ENCODE measurements around the gene MUSTN1. TPM values are rescaled to one million over a fixed set of nuclear protein-coding genes. Genes with fewer than 3 reads are reported as not detected.

Gene MUSTN1
- polyA plus RNA-seq, 2 of the 4 experiments (the other 2 are of a cell fraction): not detected

GRCh38 chr3:52813810-52814209 is 21.0 kb downstream of the MUSTN1 start:
- ATAC-seq (no peak), FAIRE-seq (no peak), DNase-seq (ENCODE audit: low read depth in 1 of 2, low spot score in 1 of 2) (no peak)
- H3K9me3 ChIP-seq: no peaks in the 10 kb centered on the region
- TF ChIP-seq, protein P1, sequence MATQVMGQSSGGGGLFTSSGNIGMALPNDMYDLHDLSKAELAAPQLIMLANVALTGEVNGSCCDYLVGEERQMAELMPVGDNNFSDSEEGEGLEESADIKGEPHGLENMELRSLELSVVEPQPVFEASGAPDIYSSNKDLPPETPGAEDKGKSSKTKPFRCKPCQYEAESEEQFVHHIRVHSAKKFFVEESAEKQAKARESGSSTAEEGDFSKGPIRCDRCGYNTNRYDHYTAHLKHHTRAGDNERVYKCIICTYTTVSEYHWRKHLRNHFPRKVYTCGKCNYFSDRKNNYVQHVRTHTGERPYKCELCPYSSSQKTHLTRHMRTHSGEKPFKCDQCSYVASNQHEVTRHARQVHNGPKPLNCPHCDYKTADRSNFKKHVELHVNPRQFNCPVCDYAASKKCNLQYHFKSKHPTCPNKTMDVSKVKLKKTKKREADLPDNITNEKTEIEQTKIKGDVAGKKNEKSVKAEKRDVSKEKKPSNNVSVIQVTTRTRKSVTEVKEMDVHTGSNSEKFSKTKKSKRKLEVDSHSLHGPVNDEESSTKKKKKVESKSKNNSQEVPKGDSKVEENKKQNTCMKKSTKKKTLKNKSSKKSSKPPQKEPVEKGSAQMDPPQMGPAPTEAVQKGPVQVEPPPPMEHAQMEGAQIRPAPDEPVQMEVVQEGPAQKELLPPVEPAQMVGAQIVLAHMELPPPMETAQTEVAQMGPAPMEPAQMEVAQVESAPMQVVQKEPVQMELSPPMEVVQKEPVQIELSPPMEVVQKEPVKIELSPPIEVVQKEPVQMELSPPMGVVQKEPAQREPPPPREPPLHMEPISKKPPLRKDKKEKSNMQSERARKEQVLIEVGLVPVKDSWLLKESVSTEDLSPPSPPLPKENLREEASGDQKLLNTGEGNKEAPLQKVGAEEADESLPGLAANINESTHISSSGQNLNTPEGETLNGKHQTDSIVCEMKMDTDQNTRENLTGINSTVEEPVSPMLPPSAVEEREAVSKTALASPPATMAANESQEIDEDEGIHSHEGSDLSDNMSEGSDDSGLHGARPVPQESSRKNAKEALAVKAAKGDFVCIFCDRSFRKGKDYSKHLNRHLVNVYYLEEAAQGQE (IDR thresholded peaks at IDR 0.05): no peak
- TF ChIP-seq HEYL (CRISPR knock-in tag; IDR thresholded peaks at IDR 0.05) (no peak), ZFP36 (IDR thresholded peaks at IDR 0.05; ENCODE audit: borderline replicate concordance, partially characterized antibody) (no peak), MAFK (IDR thresholded peaks at IDR 0.05; ENCODE audit: partially characterized antibody) (no peak), RCOR1 (IDR thresholded peaks at IDR 0.05; ENCODE audit: low read depth, low read length) (no peak)
- no peak overlapping the region for H3K27ac ChIP-seq
- H3K4me1 ChIP-seq: no peaks in the 10 kb centered on the region
- no peak overlapping the region for H3K4me2 ChIP-seq
- CTCF ChIA-PET: no interaction called here
- no peak overlapping the region for H3K4me3 ChIP-seq
- POLR2A ChIA-PET: no interaction called here
- WGBS (ENCODE audit: missing lambda C conversion rate): 78% methylated on average over 3 of the region's 8 CpGs

DNA sequence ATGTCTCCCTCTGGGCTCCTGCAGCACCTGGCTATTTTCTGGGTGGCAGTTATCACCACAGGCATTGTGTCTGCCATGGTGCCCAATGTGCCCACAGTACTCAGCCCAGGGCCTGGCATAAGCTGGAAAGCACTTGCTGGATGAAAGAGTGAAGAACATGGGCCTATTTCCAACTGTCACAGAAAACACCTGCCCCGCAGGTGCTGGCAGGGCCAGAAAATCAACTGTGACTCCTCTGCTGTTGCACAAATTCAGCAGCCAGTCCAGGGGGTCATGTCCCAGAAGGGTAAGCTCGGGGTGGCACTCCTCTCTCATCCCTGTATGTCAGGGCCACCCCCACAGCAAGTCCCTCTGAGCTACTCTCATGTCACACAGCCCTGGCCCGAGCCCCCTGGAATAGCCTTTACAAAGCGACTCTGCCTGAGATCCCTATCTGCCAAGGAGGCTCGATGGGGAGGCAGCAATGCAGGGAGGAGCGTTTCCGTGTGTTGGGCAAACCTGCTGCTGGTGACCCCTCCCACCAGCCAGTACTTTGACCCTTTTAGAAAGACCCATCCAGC is 23.3 kb downstream of the MUSTN1 start:
- TF ChIP-seq JUNB (IDR thresholded peaks at IDR 0.05) (no peak), TP53 (CRISPR knock-in tag; IDR thresholded peaks at IDR 0.05) (no peak), FOSB (CRISPR knock-in tag; IDR thresholded peaks at IDR 0.05) (no peak), NFE2L2 (conservative IDR thresholded peaks at IDR 0.05; ENCODE audit: low read length) (no peak), ELK1 (IDR thresholded peaks at IDR 0.05; ENCODE audit: low read depth, low read length) (no peak), CBX2 (IDR thresholded peaks at IDR 0.05; ENCODE audit: borderline replicate concordance, low read depth) (no peak), NPAS2 (CRISPR knock-in tag; IDR thresholded peaks at IDR 0.05; ENCODE audit: borderline replicate concordance) (no peak), RARB (CRISPR knock-in tag; IDR thresholded peaks at IDR 0.05) (no peak), HMGXB4 (CRISPR knock-in tag; IDR thresholded peaks at IDR 0.05; ENCODE audit: borderline replicate concordance) (no peak), PBX3 (IDR thresholded peaks at IDR 0.05) (no peak), CHD2 (IDR thresholded peaks at IDR 0.05; ENCODE audit: low read length, partially characterized antibody) (no peak)
- 48% methylated on average over 5 of the region's 7 CpGs for WGBS (ENCODE audit: missing lambda C conversion rate)
- no peak for DNase-seq (ENCODE audit: low read depth in 1 of 2, low spot score in 1 of 2)
- Histone ChIP-seq H3K27ac (no peak overlapping the region), H3K4me1 (no peaks in the 10 kb centered on the region), H3K4me2 (no peak overlapping the region), H3K4me3 (no peak overlapping the region), H3K9me3 (no peaks in the 10 kb centered on the region)
- ATAC-seq: no peak
- no peak for FAIRE-seq
- POLR2A ChIA-PET: no interaction called here
- CTCF ChIA-PET: interaction anchor here (2.3 kb wide), 1 partner anchor 9 kb away, joined by 6 read pairs; no protein-coding TSS in a partner anchor
